SU-DHL-6 (cell line): ENCODE results near the gene CYB5R4.

Experiments used
- CTCF ChIP-seq: fragments of 200-600 bp; sonication (generic); IDR thresholded peaks from one replicate; pipeline ENCODE4 v1.5.1; 2017; ENCODE audit warnings: antibody characterized with exemption, mild to moderate bottlenecking, low read length, moderate library complexity; ENCODE audit not compliant: insufficient read depth, poor library complexity, severe bottlenecking
- EZH2phosphoT487 ChIP-seq: fragments of 200-600 bp; sonication (generic), shearing (Covaris generic); conservative IDR thresholded peaks from 2 replicates; pipeline ENCODE4 v1.6.1; 2018; ENCODE audit warnings: mild to moderate bottlenecking, antibody characterized with exemption, low read length, moderate library complexity, mixed read lengths

GRCh38 chr6:83875843-83876242, 16.4 kb downstream of the CYB5R4 start:
- TF ChIP-seq CTCF (no peak), EZH2phosphoT487 (no peak)
